Neural cell (in vitro differentiated cells): ENCODE results near the gene MYBL2. TPM values are rescaled to one million over a fixed set of nuclear protein-coding genes. Genes with fewer than 3 reads are reported as not detected.

Experiments
- H2AFZ ChIP-seq: fragments of 200-600, 300-800 bp; sonication (generic), shearing (Covaris generic); 2 replicates; pipeline ENCODE4 v1.6.0; 2014; ENCODE audit warnings: low read depth, mild to moderate bottlenecking, antibody characterized with exemption, low read length, moderate library complexity
- H3F3A ChIP-seq: fragments of 200-600 bp; shearing (Covaris generic); 2 replicates; pipeline ENCODE4 v1.6.1; 2016; ENCODE audit warnings: mild to moderate bottlenecking, moderate library complexity, mixed read lengths, antibody characterized with exemption, low read length; ENCODE audit not compliant: insufficient read depth, poor library complexity, severe bottlenecking
- H3K27ac ChIP-seq: fragments of 200-600, 300-800 bp; sonication (generic), shearing (Covaris generic); 2 replicates; pipeline ENCODE4 v1.5.1; 2014; ENCODE audit warnings: mild to moderate bottlenecking, low read length, moderate library complexity
- H3K27me3 ChIP-seq: fragments of 300-800, 200-600 bp; sonication (generic), shearing (Covaris generic); 2 replicates; pipeline ENCODE4 v1.6.0; 2014; ENCODE audit warnings: mild to moderate bottlenecking, low read depth, low read length, moderate library complexity; ENCODE audit not compliant: insufficient read depth
- H3K36me3 ChIP-seq: fragments of 300-800, 200-600 bp; sonication (generic), shearing (Covaris generic); 2 replicates; pipeline ENCODE4 v1.5.1; 2014; ENCODE audit warnings: mild to moderate bottlenecking, antibody characterized with exemption, low read length, moderate library complexity; ENCODE audit not compliant: insufficient read depth
- H3K4me2 ChIP-seq: fragments of 300-800, 200-600 bp; sonication (generic), shearing (Covaris generic); 2 replicates; pipeline ENCODE4 v1.6.0; 2014; ENCODE audit warnings: mild to moderate bottlenecking, low read length
- H3K4me3 ChIP-seq: fragments of 300-800, 200-600 bp; sonication (generic), shearing (Covaris generic); 2 replicates; pipeline ENCODE4 v1.5.1; 2014; ENCODE audit warnings: mild to moderate bottlenecking, low read length, moderate library complexity
- H3K79me2 ChIP-seq: fragments of 200-600 bp; shearing (Covaris generic); replicated peaks from 2 replicates; pipeline ENCODE4 v1.6.0; 2014; ENCODE audit warnings: mild to moderate bottlenecking, low read length, moderate library complexity; ENCODE audit not compliant: insufficient read depth
- H3K9ac ChIP-seq: fragments of 300-800, 200-600 bp; sonication (generic), shearing (Covaris generic); 2 replicates; pipeline ENCODE4 v1.6.1; 2016; ENCODE audit warnings: mild to moderate bottlenecking, low read length, mixed read lengths
- H3K9me2 ChIP-seq: fragments of 200-600 bp; shearing (Covaris generic); 2 replicates; pipeline ENCODE4 v1.6.1; 2016; ENCODE audit warnings: mild to moderate bottlenecking, low read length, mixed read lengths; ENCODE audit not compliant: insufficient read depth
- H3K9me3 ChIP-seq: fragments of 200-600, 300-800 bp; sonication (generic), shearing (Covaris generic); 2 replicates; pipeline ENCODE4 v1.6.1; 2016; ENCODE audit warnings: mild to moderate bottlenecking, mixed run types, low read length, moderate library complexity, mixed read lengths
- H4K20me1 ChIP-seq: fragments of 200-600 bp; shearing (Covaris generic); 2 replicates; pipeline ENCODE4 v1.6.1; 2016; ENCODE audit warnings: mild to moderate bottlenecking, mixed run types; ENCODE audit not compliant: insufficient read depth
- CTCF ChIP-seq: fragments of 450-650 bp; IDR thresholded peaks from 2 replicates; pipeline ENCODE4 v1.5.1; 2014; ENCODE audit warnings: antibody characterized with exemption, mild to moderate bottlenecking, moderate library complexity; ENCODE audit not compliant: poor library complexity, severe bottlenecking
- EP300 ChIP-seq: fragments of 450-650 bp; conservative IDR thresholded peaks from 2 replicates; pipeline ENCODE4 v1.6.1; 2014; ENCODE audit warnings: antibody characterized with exemption, mild to moderate bottlenecking, moderate library complexity; ENCODE audit not compliant: poor library complexity, severe bottlenecking
- EZH2 ChIP-seq: fragments of 200-600, 300-800 bp; shearing (Covaris generic), sonication (generic); IDR thresholded peaks from 2 replicates; pipeline ENCODE4 v1.6.1; 2014; ENCODE audit warnings: antibody characterized with exemption, low read length, borderline replicate concordance, mild to moderate bottlenecking; ENCODE audit not compliant: insufficient read depth, poor library complexity, severe bottlenecking
- MXI1 ChIP-seq: fragments of 450-650 bp; conservative IDR thresholded peaks from 2 replicates; pipeline ENCODE4 v1.6.1; 2014; ENCODE audit warnings: antibody characterized with exemption, mild to moderate bottlenecking; ENCODE audit not compliant: poor library complexity, severe bottlenecking
- POLR2AphosphoS5 ChIP-seq: IDR thresholded peaks from 2 replicates; pipeline ENCODE4 v1.6.1; 2012
- RAD21 ChIP-seq: fragments of 450-650 bp; conservative IDR thresholded peaks from 2 replicates; pipeline ENCODE4 v1.6.1; 2014; ENCODE audit warnings: antibody characterized with exemption, mild to moderate bottlenecking, moderate library complexity
- REST ChIP-seq: IDR thresholded peaks from 2 replicates; pipeline ENCODE4 v1.6.1; 2012; ENCODE audit warnings: borderline replicate concordance
- SMC3 ChIP-seq: fragments of 450-650 bp; conservative IDR thresholded peaks from 2 replicates; pipeline ENCODE4 v1.6.1; 2014; ENCODE audit warnings: antibody characterized with exemption, mild to moderate bottlenecking, moderate library complexity; ENCODE audit not compliant: poor library complexity
- TAF1 ChIP-seq: IDR thresholded peaks from 2 replicates; pipeline ENCODE4 v1.6.1; 2012; ENCODE audit warnings: low read depth
- polyA plus RNA-seq: library from polyadenylated mRNA; depleted of rRNA; stranded (reverse); fragments of >200 nt; gene quantifications from 2 replicates; pipeline ENCODE4 v1.2.3, GENCODE V29; 2014

Gene MYBL2
- polyA plus RNA-seq, 1 donor from 2014 or later: not detected

DNA sequence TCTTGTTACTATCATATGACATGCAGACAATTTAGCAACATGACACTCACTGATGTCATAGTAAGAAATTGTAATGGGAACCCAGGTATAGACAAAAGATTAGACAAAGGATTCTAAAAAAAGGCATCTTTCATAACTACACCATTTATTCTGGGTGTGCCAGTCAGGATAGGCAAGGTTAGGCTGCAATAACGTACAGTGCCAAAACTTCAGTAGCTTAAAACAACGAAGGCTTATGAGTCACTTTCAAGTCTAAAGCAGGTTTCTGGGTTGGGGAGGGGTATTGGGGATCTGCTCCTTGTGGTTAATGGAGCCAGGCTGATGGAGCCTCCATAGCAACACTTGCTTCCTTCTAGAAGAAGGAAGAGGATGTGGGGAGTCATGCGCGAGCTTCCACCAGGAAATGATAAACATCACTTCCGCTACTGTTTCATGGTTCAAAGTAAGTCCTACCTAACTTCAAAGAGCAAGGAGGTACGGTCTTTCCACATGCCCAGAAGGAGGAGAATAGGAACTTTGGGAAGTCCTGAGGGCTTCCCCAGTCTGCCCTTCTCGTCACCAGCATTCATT lies 61.9 kb downstream of the MYBL2 start:
- H3K79me2 ChIP-seq: no peaks in the 10 kb centered on the region
- no peaks in the 10 kb centered on the region for H3K9me3 ChIP-seq
- H3K9me2 ChIP-seq: no peaks in the 10 kb centered on the region
- TF ChIP-seq RAD21 (no peak), SMC3 (no peak), POLR2AphosphoS5 (no peak), REST (no peak), CTCF (no peak), TAF1 (no peak), MXI1 (no peak), EZH2 (no peak), EP300 (no peak)
- H2AFZ ChIP-seq: no peak overlapping the region
- H3F3A ChIP-seq: no peaks in the 10 kb centered on the region
- no peaks in the 10 kb centered on the region for H3K36me3 ChIP-seq
- no peak overlapping the region for H3K4me2 ChIP-seq
- no peak overlapping the region for H3K4me3 ChIP-seq
- no peaks in the 10 kb centered on the region for H4K20me1 ChIP-seq
- H3K9ac ChIP-seq: no peak overlapping the region
- no peak overlapping the region for H3K27ac ChIP-seq
- no peaks in the 10 kb centered on the region for H3K27me3 ChIP-seq

DNA sequence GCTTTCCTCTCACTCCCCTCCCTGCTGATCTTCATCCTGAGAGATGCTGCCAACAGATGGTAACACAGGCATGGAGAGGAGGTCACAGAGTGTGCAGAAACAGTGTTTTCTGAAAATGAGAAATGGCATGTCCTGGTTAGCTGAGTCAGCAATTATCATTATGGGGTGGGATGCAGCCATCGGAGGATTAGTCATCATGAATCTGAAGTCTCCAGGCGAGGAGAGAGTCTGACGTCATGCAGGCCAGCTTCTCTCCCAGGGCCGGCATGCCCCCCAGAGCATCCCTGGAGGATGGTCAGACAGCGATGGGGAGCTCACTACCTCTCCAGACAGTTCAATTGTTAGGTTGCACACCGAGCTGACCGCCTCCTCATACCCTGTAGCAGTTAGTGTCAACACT lies 64.6 kb downstream of the MYBL2 start:
- Histone ChIP-seq H3K79me2 (no peaks in the 10 kb centered on the region), H2AFZ (no peak overlapping the region), H3K27me3 (no peaks in the 10 kb centered on the region), H3K27ac (no peak overlapping the region), H3K4me3 (no peak overlapping the region), H3K9me2 (no peaks in the 10 kb centered on the region), H3K9me3 (no peaks in the 10 kb centered on the region), H3K36me3 (no peaks in the 10 kb centered on the region), H3K4me2 (no peak overlapping the region), H3F3A (no peaks in the 10 kb centered on the region), H3K9ac (no peak overlapping the region), H4K20me1 (no peaks in the 10 kb centered on the region)
- TF ChIP-seq EZH2: no peak
- no peak for TF ChIP-seq MXI1
- TF ChIP-seq REST: no peak
- no peak for TF ChIP-seq CTCF
- no peak for TF ChIP-seq POLR2AphosphoS5
- no peak for TF ChIP-seq TAF1
- TF ChIP-seq SMC3: no peak
- TF ChIP-seq RAD21: no peak
- no peak for TF ChIP-seq EP300
